ENCODE data around the gene KLF5. TPM values are rescaled to one million over a fixed set of nuclear protein-coding genes. Genes with fewer than 3 reads are reported as not detected.

Gene KLF5
- total and polyA plus RNA-seq, 10 of the 15 experiments (the other 5 are each of a cell fraction or from before 2014, with no cell fraction given) = 0.43 to 5.2 (median 1.0) TPM

GRCh38 chr13:73073050-73073449 lies 14.2 kb downstream of the KLF5 start:
- POLR2A ChIA-PET = no interaction called here
- no peaks in the 10 kb centered on the region for H4K20me1 ChIP-seq (ENCODE audit: control insufficient read depth, insufficient read depth)
- no peak overlapping the region for H3K4me3 ChIP-seq
- no peak overlapping the region for H3K9ac ChIP-seq (ENCODE audit: control insufficient read depth, insufficient read depth, low read length)
- H3K27ac ChIP-seq (ENCODE audit: control insufficient read depth, insufficient read depth) = no peak overlapping the region
- H3K4me2 ChIP-seq (ENCODE audit: control insufficient read depth, insufficient read depth) = no peak overlapping the region
- WGBS (ENCODE audit: insufficient coverage, insufficient replicate concordance, low lambda C conversion rate, missing lambda C conversion rate) = 88% methylated on average over 3 of the region's 3 CpGs
- in situ Hi-C loops (cut with MboI) = no loop called here
- H3K79me2 ChIP-seq (ENCODE audit: control insufficient read depth, insufficient read depth, low read length) = no peaks in the 10 kb centered on the region
- H3K27me3 ChIP-seq (replicated peaks in 1 of 2; ENCODE audit: control insufficient read depth in 2 of 2, insufficient read depth in 2 of 2, low read length in 1 of 2) = no peaks in the 10 kb centered on the region
- DNase-seq (ENCODE audit: low read depth, low spot score) (no peak), ATAC-seq (no peak), FAIRE-seq (no peak)
- RAD21 ChIA-PET (ENCODE audit: unreplicated experiment) = no interaction called here
- BruUV-seq (replicated peaks) = no TSS peak
- TF ChIP-seq ESRRA (IDR thresholded peaks at IDR 0.05; ENCODE audit: low read length) (no peak), SP1 (IDR thresholded peaks at IDR 0.05; ENCODE audit: low read depth, low read length) (no peak), TCF7 (IDR thresholded peaks at IDR 0.05; ENCODE audit: borderline replicate concordance) (no peak), POU2F2 (IDR thresholded peaks at IDR 0.05; ENCODE audit: borderline replicate concordance, low read depth, low read length) (no peak), JUND (IDR thresholded peaks at IDR 0.05; ENCODE audit: low read depth, low read length) (no peak), NR2C2 (IDR thresholded peaks at IDR 0.05; ENCODE audit: borderline replicate concordance, control insufficient read depth, insufficient read length, low read depth) (no peak), CHD4 (IDR thresholded peaks at IDR 0.05) (no peak), EED (IDR thresholded peaks at IDR 0.05; ENCODE audit: low read depth) (no peak), ZZZ3 (IDR thresholded peaks at IDR 0.05; ENCODE audit: control insufficient read depth, insufficient read length, low read depth) (no peak)
- no peaks in the 10 kb centered on the region for H3K9me3 ChIP-seq (replicated peaks; ENCODE audit: control insufficient read depth, insufficient read depth, low read length)
- SMC1A ChIA-PET (ENCODE audit: uncharacterized antibody, unreplicated experiment) = interaction anchor here (1.9 kb wide), 1 partner anchor 10 kb away, joined by 6 read pairs; no protein-coding TSS in a partner anchor
- CTCF ChIA-PET = interaction anchor here (0.9 to 1.9 kb wide), 2 partner anchors 12 to 634 kb away, joined by 4 to 6 read pairs; no protein-coding TSS in a partner anchor
- intact Hi-C loops (cut with micrococcal nuclease; ENCODE audit: unreplicated experiment) = no loop called here
- peaks cover 3% of the 10 kb centered on the region; the same call in 1 of the 2 replicates for H3K4me1 ChIP-seq (ENCODE audit: control insufficient read depth, insufficient read depth, low read length)
- H3K36me3 ChIP-seq (ENCODE audit: control insufficient read depth in 2 of 2, insufficient read depth in 2 of 2, low read length in 1 of 2) = no peaks in the 10 kb centered on the region
- H2AFZ ChIP-seq (ENCODE audit: control insufficient read depth, low read depth, low read length) = no peak overlapping the region

GRCh38 chr13:73074014-73074413 lies 15.2 kb downstream of the KLF5 start:
- CTCF ChIA-PET = no interaction called here
- DNase-seq (ENCODE audit: low read depth, low spot score) (no peak), ATAC-seq (peak; percentile 41; the same call in 1 of the 3 replicates), FAIRE-seq (no peak)
- Histone ChIP-seq H3K4me3 (no peak overlapping the region), H3K36me3 (ENCODE audit: control insufficient read depth in 2 of 2, insufficient read depth in 2 of 2, low read length in 1 of 2) (no peaks in the 10 kb centered on the region), H3K9ac (ENCODE audit: control insufficient read depth, insufficient read depth, low read length) (no peak overlapping the region), H3K4me1 (ENCODE audit: control insufficient read depth, insufficient read depth, low read length) (peaks cover 3% of the 10 kb centered on the region; the same call in 1 of the 2 replicates), H3K79me2 (ENCODE audit: control insufficient read depth, insufficient read depth, low read length) (no peaks in the 10 kb centered on the region), H3K9me3 (replicated peaks; ENCODE audit: control insufficient read depth, insufficient read depth, low read length) (no peaks in the 10 kb centered on the region), H2AFZ (ENCODE audit: control insufficient read depth, low read depth, low read length) (peak overlapping the region; percentile 77), H3K4me2 (ENCODE audit: control insufficient read depth, insufficient read depth) (peak overlapping the region; percentile 56; the same call in 1 of the 2 replicates), H3K27me3 (replicated peaks in 1 of 2; ENCODE audit: control insufficient read depth in 2 of 2, insufficient read depth in 2 of 2, low read length in 1 of 2) (no peaks in the 10 kb centered on the region), H4K20me1 (ENCODE audit: control insufficient read depth, insufficient read depth) (no peaks in the 10 kb centered on the region), H3K27ac (ENCODE audit: control insufficient read depth, insufficient read depth) (no peak overlapping the region; the same call in 1 of the 2 replicates)
- 40% methylated on average over 2 of the region's 2 CpGs for WGBS (ENCODE audit: insufficient coverage, insufficient replicate concordance, low lambda C conversion rate, missing lambda C conversion rate)
- SMC1A ChIA-PET (ENCODE audit: uncharacterized antibody, unreplicated experiment) = no interaction called here
- intact Hi-C loops (cut with micrococcal nuclease; ENCODE audit: unreplicated experiment) (no loop called here), in situ Hi-C loops (cut with MboI) (no loop called here)
- POLR2A ChIA-PET = no interaction called here
- no TSS peak for BruUV-seq (replicated peaks)
- TF ChIP-seq SRF (IDR thresholded peaks at IDR 0.05; ENCODE audit: low read depth in 2 of 2, low read length in 2 of 2) = peak in 1 of 2 experiments; percentile 65; a peak in 1 of 4 replicates
- TF ChIP-seq PRDM15 (CRISPR knock-in tag; IDR thresholded peaks at IDR 0.05) = no peak
- RAD21 ChIA-PET (ENCODE audit: unreplicated experiment) = no interaction called here

Measured in GM12878 (cell line).